BJ (cell line): ENCODE measurements around the gene CDH23. TPM values are rescaled to one million over a fixed set of nuclear protein-coding genes. Genes with fewer than 3 reads are reported as not detected.

ENCODE experiments used
- CTCF ChIA-PET: fragments of 350-600 bp; formaldehyde crosslinking; extraction: SDS; loops from one replicate; lab custom pipeline; 2021; ENCODE audit warnings: antibody characterized with exemption, inconsistent platforms; lab: Yijun Ruan, JAX
- POLR2A ChIA-PET: fragments of 300-600 bp; sonication (Branson Sonifier 250); formaldehyde crosslinking; extraction: SDS; loops from one replicate; lab custom pipeline; 2021; ENCODE audit warnings: antibody characterized with exemption; lab: Charles Lee
- DNase-seq: peaks from one replicate; pipeline ENCODE4 v3.0.0-alpha.2; 2011; ENCODE audit warnings: low read depth
- H3K27me3 ChIP-seq: 2 replicates; pipeline ENCODE4 v1.6.0; 2011; ENCODE audit warnings: low read length; ENCODE audit not compliant: control insufficient read depth, insufficient read depth
- H3K36me3 ChIP-seq: 2 replicates; pipeline ENCODE4 v1.5.1; 2011; ENCODE audit warnings: low read length; ENCODE audit not compliant: control insufficient read depth, insufficient read depth
- H3K4me3 ChIP-seq: 2 replicates; pipeline ENCODE4 v1.5.1; 2011; ENCODE audit warnings: low read depth, mild to moderate bottlenecking, control low read depth, low read length
- polyA plus RNA-seq: library from polyadenylated mRNA; depleted of rRNA; stranded (reverse); fragments of >200 nt; gene quantifications from 2 replicates; pipeline ENCODE4 v1.2.3, GENCODE V29; 2011
- TF ChIP-seq, protein P1 (sequence below): IDR thresholded peaks from 2 replicates; pipeline ENCODE4 v1.5.1; 2011; ENCODE audit warnings: low read depth, mild to moderate bottlenecking, control low read depth, inconsistent platforms, low read length, moderate library complexity; ENCODE audit not compliant: insufficient read depth

Gene CDH23
- polyA plus RNA-seq, 1 experiment, result 0.05 TPM

DNA sequence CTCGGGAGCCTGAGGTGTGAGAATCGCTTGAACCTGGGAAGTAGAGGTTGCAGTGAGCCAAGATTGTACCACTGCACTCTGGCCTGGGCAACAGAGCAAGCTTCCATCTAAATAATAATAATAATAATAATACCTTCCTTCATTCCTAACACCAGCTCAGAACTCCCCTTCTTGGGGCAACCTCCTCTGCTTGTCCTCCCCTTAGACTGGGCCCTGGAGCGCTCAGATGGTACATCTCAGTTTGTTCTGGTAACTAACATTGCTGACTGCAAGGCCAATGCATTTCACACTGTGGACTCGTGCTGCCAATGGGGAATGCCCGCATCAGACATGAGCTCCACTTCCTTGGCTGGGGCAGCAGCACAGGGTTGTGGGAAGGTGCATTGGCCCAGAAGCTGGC, 245.3 kb downstream of the CDH23 start:
- DNase-seq, result no peak
- TF ChIP-seq, protein P1, sequence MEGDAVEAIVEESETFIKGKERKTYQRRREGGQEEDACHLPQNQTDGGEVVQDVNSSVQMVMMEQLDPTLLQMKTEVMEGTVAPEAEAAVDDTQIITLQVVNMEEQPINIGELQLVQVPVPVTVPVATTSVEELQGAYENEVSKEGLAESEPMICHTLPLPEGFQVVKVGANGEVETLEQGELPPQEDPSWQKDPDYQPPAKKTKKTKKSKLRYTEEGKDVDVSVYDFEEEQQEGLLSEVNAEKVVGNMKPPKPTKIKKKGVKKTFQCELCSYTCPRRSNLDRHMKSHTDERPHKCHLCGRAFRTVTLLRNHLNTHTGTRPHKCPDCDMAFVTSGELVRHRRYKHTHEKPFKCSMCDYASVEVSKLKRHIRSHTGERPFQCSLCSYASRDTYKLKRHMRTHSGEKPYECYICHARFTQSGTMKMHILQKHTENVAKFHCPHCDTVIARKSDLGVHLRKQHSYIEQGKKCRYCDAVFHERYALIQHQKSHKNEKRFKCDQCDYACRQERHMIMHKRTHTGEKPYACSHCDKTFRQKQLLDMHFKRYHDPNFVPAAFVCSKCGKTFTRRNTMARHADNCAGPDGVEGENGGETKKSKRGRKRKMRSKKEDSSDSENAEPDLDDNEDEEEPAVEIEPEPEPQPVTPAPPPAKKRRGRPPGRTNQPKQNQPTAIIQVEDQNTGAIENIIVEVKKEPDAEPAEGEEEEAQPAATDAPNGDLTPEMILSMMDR, result no peak
- no peak overlapping the region for H3K4me3 ChIP-seq
- POLR2A ChIA-PET, result no interaction called here
- H3K36me3 ChIP-seq, result no peaks in the 10 kb centered on the region
- peaks cover 8% of the 10 kb centered on the region for H3K27me3 ChIP-seq
- CTCF ChIA-PET, result interaction anchor here (0.6 to 2.1 kb wide), 4 partner anchors 19 to 1840 kb away, joined by 3 to 7 read pairs (median 4); partner anchors contain the start of gene COL13A1

DNA sequence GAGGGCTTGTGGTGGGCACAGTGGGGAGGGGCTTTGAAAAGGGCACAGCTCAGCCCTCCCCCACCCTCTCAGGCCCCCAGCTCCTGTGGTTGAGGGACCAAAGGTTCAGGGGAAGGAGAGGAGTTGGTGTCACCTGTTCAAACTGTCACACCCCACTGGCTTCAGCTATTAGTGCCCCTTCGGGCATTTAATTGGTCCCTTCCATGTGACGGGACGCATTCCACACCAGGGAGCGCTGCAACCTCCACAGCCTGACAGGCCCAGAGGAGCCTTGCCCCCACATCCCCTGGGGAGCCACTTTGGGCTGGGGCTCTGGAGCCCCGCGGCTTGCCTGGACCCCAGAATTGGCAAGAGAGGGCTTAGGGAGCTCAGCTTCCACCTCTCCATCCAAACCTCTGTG, 247.2 kb downstream of the CDH23 start:
- H3K36me3 ChIP-seq, result no peaks in the 10 kb centered on the region

DNA sequence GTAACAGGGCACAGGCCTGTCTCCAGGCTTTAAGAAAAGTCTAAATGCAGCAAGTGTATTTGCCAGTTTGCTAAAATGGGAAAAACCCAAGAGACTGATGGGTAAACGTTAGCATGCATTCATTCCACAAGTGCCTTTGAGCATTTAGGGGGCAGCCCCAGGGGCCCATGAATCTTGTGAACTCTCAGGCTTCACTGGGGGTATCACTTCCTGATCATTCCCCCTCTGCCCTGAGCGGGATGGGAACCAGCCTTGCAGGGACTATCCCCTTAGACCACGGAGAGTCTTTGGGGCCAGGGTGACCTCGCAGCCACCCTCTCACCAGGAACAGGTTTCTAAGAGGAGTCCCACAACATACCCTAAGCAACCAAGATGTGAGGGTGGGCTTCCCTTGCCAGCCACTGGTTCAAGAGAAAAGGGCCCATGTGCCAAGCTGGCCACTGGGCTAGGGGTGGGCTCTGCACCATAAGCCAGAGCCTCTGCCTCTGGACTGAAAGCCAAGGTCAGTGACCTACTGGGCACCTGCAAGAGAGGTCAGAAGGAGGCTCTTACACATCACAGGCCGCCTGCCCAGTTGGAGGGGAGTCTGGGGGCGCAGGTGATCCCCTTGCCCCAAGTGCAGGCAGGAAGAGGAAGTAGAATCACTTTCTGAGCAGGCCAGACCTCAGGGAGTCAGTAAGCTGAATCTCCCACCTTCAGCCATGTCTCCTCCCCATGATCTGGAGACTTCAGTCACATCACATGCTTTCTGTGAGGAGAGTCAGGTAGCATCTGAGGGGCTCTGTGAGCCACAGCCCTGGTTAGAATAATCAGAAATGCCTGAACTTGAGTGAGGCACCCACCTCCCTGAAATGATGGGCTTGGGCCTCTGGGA, 247.8 kb downstream of the CDH23 start:
- no peaks in the 10 kb centered on the region for H3K36me3 ChIP-seq
- TF ChIP-seq, protein P1, result no peak
- POLR2A ChIA-PET, result no interaction called here
- no peak for DNase-seq
- peaks cover 11% of the 10 kb centered on the region for H3K27me3 ChIP-seq
- no peak overlapping the region for H3K4me3 ChIP-seq
- CTCF ChIA-PET, result no interaction called here

More for the DNA sequence above, 247.2 kb downstream of the CDH23 start:
- TF ChIP-seq, protein P1, result no peak
- DNase-seq, result no peak
- peaks cover 11% of the 10 kb centered on the region for H3K27me3 ChIP-seq
- POLR2A ChIA-PET, result no interaction called here
- H3K4me3 ChIP-seq, result no peak overlapping the region
- CTCF ChIA-PET, result no interaction called here

DNA sequence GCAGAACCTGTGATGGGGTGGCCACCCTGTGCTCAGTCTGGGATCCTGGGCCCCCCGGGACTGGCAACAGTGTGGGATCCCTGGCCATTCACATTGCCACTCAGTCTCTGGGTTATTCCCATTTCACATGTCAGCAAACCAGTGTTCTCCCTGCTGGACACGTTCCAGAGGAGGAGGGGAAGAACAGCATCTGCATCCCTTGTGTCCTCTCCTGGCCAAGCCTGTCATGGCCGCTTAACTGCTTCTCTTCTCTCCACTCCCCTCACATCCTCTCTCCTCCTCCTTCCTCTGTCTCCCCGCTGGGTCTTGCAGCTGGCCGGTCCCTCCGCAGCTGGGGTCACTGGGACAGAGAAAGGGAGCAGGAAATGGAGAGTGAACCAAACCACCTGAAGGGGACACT, 248.5 kb downstream of the CDH23 start:
- Histone ChIP-seq H3K36me3 (no peaks in the 10 kb centered on the region), H3K4me3 (no peak overlapping the region), H3K27me3 (peaks cover 11% of the 10 kb centered on the region)
- DNase-seq, result no peak
- POLR2A ChIA-PET, result no interaction called here
- CTCF ChIA-PET, result no interaction called here
- TF ChIP-seq, protein P1, result no peak

DNA sequence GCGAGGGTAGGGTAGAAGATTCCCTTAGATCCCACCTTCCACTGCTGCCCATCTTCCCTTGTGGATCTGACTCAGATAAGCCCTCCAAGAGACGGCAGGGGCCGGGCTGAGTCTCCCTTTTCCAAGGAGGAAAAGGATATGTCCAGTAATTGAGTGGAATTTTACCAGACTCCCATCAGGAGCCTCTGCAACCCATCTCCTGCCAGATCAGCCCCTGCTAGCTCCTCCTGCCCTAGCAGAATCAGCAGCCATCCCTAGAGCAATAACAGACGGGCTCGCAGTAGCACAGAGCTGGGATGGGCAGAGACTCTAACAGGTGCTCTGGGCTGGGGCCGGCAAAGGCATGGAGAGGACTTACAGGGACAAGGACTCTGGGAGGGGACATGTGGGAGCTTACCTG, 249.3 kb downstream of the CDH23 start:
- ChIA-PET POLR2A (no interaction called here), CTCF (interaction anchor here (1.2 kb wide), 1 partner anchor 332 kb away, joined by 3 read pairs; no protein-coding TSS in a partner anchor)
- TF ChIP-seq, protein P1, result no peak
- DNase-seq, result no peak
- Histone ChIP-seq H3K4me3 (no peak overlapping the region), H3K27me3 (peaks cover 11% of the 10 kb centered on the region), H3K36me3 (no peaks in the 10 kb centered on the region)
